GM21515 (cell line): Measurements from ENCODE around the gene C11orf21.
"Not testable (repeated sequence)": the region's sequence is repeated elsewhere in the genome, so short reads cannot be mapped to it uniquely, and the experiment has no call there.

Experiments
- ATAC-seq: cut with Tn5 transposase; IDR thresholded peaks from one replicate; pipeline ENCODE4 v1.9.1; 2021; ENCODE audit not compliant: unreplicated experiment

The C11orf21 gene

DNA sequence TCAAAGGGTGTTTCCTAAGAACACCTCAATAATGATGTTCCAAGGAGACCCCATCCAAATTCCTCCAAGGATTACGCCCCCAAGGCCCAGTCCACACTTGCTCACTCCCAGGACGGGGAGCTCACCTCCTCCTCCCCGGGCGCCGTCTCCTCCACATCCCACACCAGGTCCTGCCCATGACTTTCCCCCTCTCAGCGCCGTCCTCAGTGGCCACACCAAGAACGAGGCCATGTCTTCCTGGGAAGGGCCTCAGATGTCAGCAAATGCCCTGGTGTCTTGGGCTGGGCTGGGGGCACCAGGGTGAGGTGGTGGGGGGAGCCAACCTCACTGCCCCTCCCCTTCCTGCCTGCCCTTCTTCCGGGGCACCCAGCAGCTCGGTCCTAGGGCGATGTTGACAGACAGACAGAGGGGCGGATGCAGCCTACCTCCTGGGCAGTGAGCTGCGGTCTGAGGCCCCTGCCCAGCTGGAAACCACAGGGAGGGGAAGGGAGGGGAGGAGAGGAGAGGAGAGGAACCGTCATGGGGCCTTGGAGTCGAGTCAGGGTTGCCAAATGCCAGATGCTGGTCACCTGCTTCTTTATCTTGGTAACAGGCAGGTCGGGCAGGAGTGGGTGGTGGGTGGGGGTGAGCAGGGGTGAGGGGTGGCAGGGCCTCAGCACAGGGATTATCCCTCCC is at the start of gene C11orf21, which contains the start of gene TSPAN32:
Gene C11orf21, minus strand, starts transcription at position 288 of the 675 bp plus-strand sequence. Its CDS starts 110 bp downstream, at position 178.
Gene TSPAN32, plus strand, starts transcription at position 383 of the 675 bp plus-strand sequence. Its CDS starts 137 bp downstream, at position 520.
- no peak for ATAC-seq

- no peak for ATAC-seq
Observed at GRCh38 chr11:2348986-2349385, 47.3 kb upstream of the C11orf21 start.

- no peak for ATAC-seq
Observed at GRCh38 chr11:2347308-2347830, 45.7 kb upstream of the C11orf21 start.

DNA sequence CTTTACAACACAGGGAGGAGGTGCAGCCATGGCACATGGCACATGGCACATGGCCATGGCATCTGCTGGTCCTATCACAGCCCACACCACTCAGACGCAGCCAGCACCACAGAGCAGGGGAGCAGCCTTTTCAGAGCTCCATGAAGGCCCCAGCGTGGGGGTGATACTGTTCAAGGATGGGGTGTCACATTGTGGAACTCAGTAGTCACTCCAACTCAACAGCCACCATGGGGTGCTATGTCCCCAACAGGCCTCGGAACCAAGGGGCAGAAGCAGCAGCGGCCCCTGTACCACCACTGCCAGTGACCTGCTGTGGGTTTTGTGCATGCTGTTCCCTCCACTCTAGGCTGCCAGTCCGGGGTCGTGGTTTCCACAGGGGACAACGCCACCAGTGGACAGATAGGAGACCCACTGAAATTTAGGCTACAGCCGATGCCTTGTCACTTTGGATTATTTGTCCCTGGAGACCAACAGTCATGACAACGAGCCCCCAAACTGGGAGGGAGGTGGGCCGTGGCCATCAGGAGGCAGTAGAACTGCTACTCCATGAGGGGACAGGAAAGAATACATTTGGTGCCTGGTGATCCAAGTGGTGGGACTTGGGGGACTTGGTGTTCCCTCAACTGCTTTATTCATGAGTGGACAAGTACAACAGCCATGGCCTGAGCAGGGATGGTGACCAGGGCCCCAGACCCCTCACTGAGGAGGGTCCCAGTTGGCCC is 45.0 kb upstream of the C11orf21 start:
- ATAC-seq = no peak

- ATAC-seq = no peak
Observed at GRCh38 chr11:2346014-2346413, 44.3 kb upstream of the C11orf21 start.

DNA sequence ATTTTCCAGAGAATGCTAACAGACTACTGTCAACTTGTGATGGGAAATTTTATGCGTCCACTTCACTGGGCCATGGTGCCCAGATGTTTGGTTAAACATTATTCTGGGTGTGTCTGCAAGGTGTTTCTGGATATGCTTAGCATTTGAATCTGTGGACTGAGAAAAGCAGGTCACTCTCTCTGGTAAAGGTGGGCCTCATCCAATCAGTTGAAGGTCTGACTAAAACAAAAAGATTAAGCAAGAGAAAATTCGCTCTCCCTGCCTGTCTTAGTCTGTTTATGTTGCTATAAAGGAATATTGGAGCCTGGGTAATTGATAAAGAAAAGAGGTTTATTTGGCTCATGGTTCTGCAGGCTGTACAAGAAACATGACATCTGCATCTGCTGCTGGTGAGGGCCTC is 43.3 kb upstream of the C11orf21 start:
- no peak for ATAC-seq

GRCh38 chr11:2343502-2343901 is 41.8 kb upstream of the C11orf21 start:
- ATAC-seq = no peak

DNA sequence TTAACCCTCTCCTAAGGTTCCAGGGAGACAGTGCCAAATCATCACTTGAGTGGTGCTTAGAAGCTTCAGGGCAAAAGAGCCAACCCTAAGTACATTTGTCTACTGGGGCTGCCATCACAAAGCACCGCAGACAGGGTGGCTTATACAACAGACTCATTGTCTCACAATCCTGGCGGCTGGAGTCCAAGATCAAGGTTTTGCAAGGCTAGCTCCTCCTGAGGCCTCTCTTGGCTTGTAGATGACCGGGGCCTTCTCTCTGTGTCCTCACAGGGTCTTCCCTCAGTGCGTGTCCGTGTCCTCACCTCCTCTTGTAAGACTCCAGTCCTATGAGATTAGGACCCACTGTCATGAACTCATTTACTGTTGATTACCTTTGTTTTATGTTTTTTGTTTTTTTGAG is 41.3 kb upstream of the C11orf21 start:
- ATAC-seq = no peak

DNA sequence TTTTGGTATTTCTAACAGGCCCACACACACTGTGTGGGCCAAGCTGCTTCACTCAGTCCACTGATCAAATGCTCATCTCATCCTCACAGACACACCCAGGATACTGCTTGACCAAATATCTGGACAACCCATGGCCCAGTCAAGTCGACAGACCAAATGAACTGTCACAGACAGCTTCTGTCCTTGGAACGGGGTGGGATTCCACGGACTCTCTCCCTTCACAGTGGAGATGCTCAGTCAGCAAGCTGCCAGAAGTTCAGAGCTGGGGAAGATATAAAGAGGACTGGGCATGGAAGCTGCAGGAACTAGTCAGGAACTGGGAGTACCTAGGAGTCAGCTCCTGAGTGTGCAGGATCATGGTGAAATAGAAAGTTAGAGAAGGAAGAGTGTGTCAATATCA is 40.8 kb upstream of the C11orf21 start:
- no peak for ATAC-seq

GRCh38 chr11:2338760-2339159 is 37.0 kb upstream of the C11orf21 start:
- not testable (repeated sequence) for ATAC-seq

- ATAC-seq = not testable (repeated sequence)
Observed at GRCh38 chr11:2335286-2335685, 33.6 kb upstream of the C11orf21 start.

DNA sequence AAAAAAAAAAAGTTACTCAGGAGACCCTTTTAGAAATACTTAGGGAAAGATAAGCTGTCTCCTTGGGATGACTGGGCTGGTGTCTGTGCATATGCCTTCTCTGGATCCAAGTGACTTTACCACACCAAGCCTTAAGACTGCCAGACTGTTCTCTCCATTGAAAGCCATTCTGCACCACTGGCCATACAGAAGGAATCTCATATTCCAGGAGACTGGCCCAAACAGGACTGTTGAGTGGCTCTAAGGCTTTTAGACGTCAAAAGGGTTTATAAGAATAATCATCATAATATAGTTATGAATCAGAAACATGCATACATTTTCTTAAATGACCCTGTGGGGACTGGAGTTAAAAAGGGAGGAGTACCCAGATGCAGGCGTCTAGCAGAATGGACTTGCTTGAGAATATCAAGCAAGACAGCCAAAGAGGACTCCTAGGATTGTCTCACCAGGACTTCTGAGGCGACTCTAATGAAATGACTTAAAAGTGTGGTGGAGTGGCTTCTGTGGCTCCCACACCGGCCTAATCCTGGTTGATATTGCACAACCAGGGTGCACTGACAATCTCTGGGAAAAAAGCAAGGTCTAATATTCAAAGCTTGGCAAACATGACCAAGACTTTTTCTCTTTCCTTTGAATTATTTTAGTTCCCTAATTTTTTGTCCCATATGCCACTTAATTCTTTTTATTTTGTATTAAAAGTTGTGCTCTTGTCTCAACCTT is 31.9 kb upstream of the C11orf21 start:
- ATAC-seq = not testable (repeated sequence)

DNA sequence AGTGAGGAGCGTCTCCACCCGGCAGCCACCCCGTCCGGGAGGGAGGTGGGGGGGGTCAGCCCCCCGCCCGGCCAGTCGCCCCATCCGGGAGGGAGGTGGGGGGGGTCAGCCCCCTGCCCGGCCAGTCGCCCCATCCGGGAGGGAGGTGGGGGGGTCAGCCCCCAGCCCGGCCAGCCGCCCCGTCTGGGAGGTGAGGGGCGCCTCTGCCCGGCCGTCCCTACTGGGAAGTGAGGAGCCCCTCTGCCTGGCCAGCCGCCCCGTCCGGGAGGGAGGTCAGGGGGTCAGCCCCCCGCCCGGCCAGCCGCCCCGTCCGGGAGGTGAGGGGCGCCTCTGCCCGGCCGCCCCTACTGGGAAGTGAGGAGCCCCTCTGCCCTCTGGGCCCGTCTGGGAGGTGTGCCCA is 30.9 kb upstream of the C11orf21 start:
- not testable (repeated sequence) for ATAC-seq

DNA sequence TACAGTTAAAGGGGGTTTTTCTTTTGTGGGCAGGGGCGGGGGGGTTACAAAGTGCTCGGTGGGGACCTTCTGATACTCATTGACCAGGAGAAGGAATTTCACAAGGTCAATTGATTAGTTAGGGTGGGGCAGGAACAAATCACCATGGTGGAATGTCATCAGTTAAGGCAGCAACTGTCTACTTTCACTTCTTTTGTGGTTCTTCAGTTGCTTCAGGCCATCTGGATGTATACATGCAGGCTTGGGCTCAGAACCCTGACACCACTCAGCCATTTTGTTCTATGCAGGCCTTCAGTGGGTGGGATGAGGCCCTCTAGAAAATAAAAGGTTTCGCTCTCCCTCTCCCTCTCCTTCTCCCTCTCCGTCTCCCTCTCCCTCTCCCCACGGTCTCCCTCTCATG is 29.7 kb upstream of the C11orf21 start:
- ATAC-seq = no peak

DNA sequence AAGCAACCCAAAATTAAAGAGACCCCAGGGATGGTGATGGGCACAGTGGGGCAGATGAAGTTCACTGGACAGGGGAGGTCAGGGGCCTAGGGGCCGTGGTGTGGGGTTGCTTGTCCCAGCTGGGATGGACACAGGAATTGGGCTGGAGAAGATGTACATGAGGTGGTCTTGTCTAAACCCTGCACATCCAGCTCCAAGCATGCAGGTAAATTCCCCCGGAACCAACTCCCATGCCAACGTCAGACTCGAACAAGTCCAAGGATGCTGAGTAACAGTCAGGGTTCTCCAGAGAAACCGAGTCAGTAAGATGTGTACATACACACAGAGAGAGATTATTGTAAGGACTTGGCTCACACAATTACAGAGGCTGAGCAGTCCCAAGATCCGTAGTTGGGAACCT is 29.0 kb upstream of the C11orf21 start:
- ATAC-seq = no peak

GRCh38 chr11:2329551-2329950 is 27.8 kb upstream of the C11orf21 start:
- no peak for ATAC-seq

DNA sequence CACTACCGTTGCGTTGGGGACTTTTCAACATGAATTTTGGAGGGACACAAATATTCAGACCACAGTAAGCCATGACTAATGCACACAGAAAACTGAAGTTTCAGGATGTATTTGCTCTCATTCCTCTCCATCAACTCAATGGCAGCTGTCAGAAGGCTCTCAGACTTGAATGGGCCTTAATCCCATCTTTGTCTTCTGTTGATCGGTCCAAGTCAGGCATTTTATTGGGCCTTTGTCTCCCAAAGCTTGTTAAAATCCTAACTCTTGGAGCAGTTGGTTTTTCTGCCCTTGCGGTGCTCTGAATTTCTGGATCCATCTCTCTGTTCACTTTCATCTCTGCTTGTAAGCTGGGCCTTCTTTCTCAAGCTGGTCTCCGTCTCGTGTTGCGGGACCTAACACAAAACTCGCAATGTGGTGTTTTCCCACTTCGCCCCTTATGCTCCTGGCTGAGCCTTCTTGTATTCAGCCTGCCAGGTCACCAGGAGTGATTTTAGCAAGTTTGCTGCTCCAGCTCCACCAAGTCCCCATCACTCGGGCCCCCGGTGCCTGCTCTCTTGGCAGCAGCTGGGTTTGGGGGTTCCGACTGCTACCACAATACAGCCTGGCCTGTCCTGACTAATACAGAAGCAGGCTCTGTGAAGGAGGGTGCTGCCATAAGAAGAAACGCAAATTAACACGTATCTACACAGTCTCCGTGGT is 27.1 kb upstream of the C11orf21 start:
- ATAC-seq = no peak

- ATAC-seq = no peak
Observed at GRCh38 chr11:2328021-2328420, 26.3 kb upstream of the C11orf21 start.

DNA sequence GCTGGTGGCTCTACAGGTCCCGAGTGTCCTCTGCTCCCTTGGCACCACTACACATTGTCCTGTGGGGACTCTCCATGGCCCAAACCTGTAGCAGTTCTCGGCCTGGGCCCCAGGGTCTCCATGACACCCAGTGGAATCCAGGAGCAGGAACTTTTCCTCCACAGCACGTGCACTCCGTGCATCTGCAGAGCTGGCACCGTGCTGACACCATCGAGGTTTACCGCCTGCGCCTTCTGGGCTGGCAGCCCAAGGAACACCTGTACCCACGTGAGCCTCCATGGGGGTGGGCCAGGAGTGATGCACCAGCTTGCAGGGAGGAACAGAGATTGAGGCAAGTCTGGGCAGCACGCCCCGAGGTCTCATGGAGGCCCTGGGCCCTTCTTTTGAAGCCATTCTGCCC is 25.3 kb upstream of the C11orf21 start:
- ATAC-seq = no peak

DNA sequence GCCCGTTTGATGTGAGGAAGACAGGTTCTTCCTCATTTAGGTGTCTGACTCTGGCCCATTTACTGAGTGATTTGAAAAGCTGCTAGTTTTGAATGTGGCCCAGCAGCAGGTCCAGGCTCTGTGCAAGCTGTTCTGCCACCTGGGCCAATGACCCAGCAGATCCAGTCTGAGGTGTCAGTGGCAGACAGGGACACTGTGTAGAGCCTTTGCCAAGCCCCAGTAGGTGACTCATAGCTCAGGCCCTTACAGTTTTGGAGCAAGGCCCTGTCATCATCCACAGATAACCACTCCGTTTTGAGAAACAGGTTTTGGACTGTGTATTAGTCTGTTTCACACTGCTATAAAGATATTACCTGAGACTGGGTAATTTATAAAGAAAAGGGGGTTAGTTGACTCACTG is 24.0 kb upstream of the C11orf21 start:
- ATAC-seq = no peak

DNA sequence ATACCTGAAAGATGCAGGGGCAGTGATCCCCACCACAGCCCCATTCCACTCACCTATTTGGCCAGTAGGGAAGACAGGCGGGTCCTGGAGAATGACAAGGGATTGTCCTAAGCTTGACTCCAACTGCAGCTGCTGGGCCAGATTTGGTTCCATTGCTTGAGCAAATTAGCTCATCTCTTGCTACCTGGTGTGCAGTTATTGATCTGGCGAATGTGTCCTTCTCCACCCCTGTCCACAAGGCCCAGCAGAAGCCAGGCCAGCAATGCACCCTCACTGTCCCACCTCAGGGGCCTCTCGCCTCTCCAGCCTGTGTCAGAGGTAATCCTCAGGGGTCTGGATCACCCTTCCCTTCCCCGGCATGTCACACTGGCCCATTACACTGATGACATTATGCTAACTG is 23.4 kb upstream of the C11orf21 start:
- ATAC-seq = no peak
